Liver (tissue), 3 donors: Measurements from ENCODE around the gene LAMC3.

Experiments used
- JUND ChIP-seq, 2 donors: IDR thresholded peaks; 2 replicates each; pipeline ENCODE4 v1.6.1; 2016; ENCODE audit warnings: antibody characterized with exemption in 2 of 2
- RXRA ChIP-seq, 2 donors: IDR thresholded peaks; 2 replicates each; pipeline ENCODE4 v1.6.1; 2017 to 2018; ENCODE audit warnings: antibody characterized with exemption in 2 of 2, mild to moderate bottlenecking in 1 of 2
- TAF1 ChIP-seq: conservative IDR thresholded peaks from 2 replicates; pipeline ENCODE4 v1.6.1; 2016; ENCODE audit warnings: antibody characterized with exemption, mild to moderate bottlenecking
- TF ChIP-seq, protein P1 (sequence below): fragments of 150-350 bp; IDR thresholded peaks from 2 replicates; pipeline ENCODE4 v1.5.1; 2017; ENCODE audit warnings: improper control_type of control experiment, low read depth, low read length; ENCODE audit not compliant: missing input control
- TF ChIP-seq, protein P2 (sequence below): IDR thresholded peaks from 2 replicates; pipeline ENCODE4 v1.6.1; 2016; ENCODE audit warnings: antibody characterized with exemption
- donor health status: healthy.
- donor health status: healthy.

DNA sequence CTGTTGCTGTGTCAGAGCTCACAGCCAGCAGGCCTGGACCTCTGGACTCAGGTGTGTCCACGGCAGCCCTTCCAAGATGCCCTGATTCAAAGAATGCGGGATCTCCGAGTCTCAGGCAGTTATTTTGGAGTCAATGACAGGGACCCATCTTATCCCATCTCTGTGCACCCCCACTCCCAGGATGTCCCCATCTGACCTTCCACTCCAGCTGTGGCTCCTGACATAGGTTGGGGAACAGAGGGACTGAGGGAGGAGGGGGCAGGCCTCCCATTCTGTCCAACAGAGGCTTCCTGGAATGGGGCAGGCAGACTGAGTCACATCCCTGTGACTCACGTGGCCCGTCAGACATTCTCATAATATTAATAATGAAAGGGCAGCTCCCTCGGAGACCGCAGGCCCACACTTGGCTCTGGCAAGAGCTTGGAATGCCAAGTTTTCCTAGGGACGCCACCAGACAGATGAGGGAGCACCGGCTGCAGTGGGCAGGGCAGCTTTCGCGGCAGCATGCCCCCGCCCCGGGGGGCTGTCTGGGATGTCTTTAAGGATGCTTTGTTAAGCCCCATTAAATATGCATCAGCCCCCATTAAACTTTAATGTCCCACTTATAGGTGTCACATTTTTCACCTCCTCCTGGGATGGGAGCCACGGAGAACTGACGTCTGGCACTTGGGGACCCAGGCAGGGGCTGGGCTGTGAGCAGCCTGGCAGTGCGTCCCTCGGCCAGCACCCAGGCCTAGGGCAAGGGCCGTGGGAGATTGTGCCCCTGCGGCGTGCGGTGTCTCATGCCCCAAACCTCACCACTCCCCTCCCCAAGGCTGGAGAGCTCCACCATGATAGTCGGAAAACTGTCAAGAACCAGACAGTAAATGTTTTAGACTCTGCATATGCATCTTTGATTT, 46.3 kb upstream of the LAMC3 start:
- TF ChIP-seq, protein P1, sequence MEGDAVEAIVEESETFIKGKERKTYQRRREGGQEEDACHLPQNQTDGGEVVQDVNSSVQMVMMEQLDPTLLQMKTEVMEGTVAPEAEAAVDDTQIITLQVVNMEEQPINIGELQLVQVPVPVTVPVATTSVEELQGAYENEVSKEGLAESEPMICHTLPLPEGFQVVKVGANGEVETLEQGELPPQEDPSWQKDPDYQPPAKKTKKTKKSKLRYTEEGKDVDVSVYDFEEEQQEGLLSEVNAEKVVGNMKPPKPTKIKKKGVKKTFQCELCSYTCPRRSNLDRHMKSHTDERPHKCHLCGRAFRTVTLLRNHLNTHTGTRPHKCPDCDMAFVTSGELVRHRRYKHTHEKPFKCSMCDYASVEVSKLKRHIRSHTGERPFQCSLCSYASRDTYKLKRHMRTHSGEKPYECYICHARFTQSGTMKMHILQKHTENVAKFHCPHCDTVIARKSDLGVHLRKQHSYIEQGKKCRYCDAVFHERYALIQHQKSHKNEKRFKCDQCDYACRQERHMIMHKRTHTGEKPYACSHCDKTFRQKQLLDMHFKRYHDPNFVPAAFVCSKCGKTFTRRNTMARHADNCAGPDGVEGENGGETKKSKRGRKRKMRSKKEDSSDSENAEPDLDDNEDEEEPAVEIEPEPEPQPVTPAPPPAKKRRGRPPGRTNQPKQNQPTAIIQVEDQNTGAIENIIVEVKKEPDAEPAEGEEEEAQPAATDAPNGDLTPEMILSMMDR, result no peak
- TF ChIP-seq TAF1 (no peak), RXRA (IDR thresholded peaks at IDR 0.05) (no peak), JUND (IDR thresholded peaks at IDR 0.05) (no peak)
- TF ChIP-seq, protein P2, sequence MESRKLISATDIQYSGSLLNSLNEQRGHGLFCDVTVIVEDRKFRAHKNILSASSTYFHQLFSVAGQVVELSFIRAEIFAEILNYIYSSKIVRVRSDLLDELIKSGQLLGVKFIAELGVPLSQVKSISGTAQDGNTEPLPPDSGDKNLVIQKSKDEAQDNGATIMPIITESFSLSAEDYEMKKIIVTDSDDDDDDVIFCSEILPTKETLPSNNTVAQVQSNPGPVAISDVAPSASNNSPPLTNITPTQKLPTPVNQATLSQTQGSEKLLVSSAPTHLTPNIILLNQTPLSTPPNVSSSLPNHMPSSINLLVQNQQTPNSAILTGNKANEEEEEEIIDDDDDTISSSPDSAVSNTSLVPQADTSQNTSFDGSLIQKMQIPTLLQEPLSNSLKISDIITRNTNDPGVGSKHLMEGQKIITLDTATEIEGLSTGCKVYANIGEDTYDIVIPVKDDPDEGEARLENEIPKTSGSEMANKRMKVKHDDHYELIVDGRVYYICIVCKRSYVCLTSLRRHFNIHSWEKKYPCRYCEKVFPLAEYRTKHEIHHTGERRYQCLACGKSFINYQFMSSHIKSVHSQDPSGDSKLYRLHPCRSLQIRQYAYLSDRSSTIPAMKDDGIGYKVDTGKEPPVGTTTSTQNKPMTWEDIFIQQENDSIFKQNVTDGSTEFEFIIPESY, result no peak
